HG03571 (cell line): ENCODE data around the gene TMX4.
"Not testable (repeated sequence)": the region's sequence is repeated elsewhere in the genome, so short reads cannot be mapped to it uniquely, and the experiment has no call there.

Source experiments
- ATAC-seq: cut with Tn5 transposase; IDR thresholded peaks from one replicate; pipeline ENCODE4 v1.9.1; 2021; ENCODE audit not compliant: unreplicated experiment

Gene TMX4

GRCh38 chr20:7974785-7975435, 44.7 kb downstream of the TMX4 start:
- no peak for ATAC-seq

DNA sequence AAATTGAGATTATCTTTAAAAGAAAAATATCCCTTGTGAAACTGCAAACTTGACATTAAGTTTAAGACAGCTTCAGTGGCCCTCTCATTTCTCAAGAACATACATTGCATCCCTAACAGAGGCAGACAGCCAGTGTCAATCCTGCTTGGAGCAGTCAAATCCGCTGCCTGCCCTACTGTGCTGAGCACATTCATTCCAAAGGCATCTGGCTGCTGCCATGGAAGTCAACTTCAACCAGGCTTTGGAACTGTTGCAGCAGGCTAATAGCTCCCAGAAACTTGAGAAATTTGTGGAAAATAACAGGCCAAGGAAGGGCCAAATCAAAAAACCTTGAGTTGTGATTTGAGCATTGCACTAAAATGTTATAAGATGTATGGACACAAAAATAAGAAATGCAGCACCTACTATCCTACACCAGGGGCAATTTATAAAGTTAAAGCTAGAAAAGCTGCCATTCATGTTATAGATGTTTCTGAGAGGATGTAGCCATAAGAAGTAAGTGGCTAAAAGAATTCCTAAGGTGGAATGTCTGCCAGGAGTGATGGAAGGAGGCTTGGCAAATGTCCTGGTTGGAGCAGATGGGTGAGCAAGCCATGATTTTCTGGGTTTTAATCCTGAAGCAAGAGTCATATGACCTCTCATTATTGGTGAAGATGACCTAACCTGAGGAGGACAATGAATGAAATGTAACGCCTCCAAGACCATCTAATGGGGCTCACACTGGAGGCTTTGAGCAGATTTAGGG, 47.9 kb downstream of the TMX4 start:
- no peak for ATAC-seq

- ATAC-seq: no peak
Measured at GRCh38 chr20:7967199-7967844, 52.2 kb downstream of the TMX4 start.

DNA sequence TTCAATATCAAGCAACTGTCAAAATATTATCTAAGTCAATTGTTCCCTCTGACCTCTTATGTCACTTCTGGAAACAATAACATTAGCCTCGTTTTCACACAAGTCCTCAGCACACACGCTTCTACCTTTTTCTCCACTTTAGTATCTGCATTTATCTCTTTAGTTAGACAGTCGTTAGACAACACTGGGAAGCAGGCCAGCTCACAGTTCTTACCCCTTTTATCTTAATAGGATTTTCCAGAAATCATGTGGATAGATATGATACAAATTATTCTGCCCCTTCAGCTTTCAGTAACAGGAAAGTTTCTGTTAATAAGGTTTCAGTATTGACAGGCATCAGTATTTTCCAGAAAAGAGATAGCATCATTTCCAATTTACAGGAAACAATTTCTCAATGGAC, 53.4 kb downstream of the TMX4 start:
- no peak for ATAC-seq

DNA sequence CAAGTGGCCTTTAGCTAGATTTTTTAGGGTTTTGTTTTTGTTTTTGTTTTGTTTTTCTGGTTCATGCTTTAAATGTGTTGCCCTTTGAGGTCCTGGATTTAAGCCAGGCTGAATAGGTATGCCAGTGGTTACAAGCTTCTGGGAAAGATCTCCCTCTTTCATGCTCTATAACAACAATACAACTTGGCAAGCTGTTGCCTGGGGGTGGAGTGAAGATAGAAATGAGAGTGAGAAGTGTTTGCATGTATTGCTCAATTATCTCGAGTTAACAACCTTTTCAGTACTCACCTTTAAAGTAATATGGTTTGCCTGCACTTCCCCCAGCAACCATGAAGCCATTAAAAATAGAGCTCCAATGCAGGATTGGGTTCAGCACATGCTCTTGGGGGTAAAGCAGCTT, 60.1 kb downstream of the TMX4 start:
- no peak for ATAC-seq

GRCh38 chr20:7956561-7956960, 63.0 kb downstream of the TMX4 start:
- ATAC-seq: not testable (repeated sequence)

DNA sequence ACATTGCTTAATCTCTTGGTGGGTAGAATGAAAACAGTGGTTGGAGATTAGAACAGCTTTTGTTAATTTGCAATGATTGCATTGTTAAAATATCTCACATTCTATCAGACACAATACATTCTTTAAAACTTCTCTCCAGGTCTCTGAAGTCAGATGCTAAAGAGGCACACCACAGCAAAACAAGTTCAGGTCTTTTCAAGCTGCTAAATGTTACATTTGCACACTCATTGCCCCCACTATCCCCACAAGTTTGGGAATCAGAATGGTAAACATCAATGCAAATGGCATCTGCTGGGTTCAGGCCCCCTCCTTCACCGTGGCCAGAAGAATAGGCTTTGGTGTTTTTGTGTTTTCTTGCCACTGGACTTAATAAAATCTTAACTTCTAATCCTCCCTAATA, 69.2 kb downstream of the TMX4 start:
- no peak for ATAC-seq

DNA sequence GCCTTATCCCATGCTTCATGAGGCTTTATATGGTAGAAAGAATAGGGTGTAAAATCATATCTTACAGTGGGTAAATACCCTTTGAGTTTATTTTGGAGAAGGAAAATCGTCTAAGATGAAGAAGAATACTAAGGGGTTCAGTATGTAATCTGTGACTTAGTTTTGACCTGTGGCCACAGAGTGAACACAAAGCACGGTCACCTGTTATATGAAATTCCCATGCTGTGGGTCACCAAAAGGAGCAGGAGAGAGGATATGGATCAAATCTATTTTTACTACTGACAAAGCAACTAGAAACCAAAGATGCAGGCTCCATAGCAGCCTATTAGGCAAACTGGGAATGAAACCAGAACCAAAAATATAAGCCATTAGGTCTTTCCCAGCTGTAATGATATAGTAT, 75.7 kb downstream of the TMX4 start:
- no peak for ATAC-seq

GRCh38 chr20:7940341-7940740, 79.2 kb downstream of the TMX4 start, which contains the start of gene HAO1:
TSS of gene HAO1 (minus strand) at chr20:7940458. CDS start at chr20:7940422, 36 bp downstream.
- no peak for ATAC-seq

- ATAC-seq: no peak
Measured at GRCh38 chr20:7939663-7940062, 79.9 kb downstream of the TMX4 start.

- no peak for ATAC-seq
Measured at GRCh38 chr20:7938058-7938457, 81.5 kb downstream of the TMX4 start.

- ATAC-seq: no peak
Measured at GRCh38 chr20:7937328-7937727, 82.2 kb downstream of the TMX4 start.

DNA sequence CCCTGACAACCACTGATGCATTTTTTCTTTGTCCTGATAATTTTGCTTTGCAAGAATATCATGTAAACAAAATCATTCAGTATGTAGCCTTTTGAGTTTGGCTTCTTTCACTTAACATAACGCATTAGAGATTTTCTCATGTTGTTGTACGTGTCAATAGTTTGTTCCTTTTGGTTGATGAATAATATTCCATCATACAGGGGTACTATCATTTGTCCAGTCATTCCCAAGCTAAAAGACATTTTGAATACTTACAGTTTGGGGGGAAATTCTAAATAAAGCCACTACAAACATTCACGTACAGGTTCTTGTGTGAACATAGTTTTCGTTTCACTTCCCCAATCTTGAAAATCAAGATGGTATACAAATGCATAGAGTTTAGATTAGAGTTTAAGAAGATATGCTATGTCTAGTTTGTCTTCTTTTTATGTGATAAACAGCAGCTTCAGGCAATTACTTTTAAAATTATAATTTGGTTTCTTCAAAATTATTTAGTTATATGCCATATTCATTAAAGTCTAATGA, 84.5 kb downstream of the TMX4 start:
- no peak for ATAC-seq

DNA sequence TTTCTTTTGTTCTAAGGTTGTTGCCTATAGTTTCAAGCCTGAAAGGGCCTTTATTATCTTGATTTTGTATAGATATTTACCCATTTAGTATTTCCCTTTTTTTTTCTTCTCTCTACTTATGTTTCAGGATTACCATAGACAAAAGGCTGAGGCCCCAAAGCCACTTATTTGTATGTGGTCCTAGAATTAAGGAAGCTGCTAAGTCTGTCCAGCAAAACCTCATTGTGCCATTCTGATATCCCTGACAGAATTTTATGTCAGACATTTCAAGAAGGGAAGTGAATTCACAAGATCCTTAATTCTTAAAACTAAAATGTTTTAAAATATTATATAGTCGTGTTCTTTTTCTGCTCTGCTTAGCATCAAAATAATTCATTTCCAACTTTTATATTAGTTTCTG, 86.2 kb downstream of the TMX4 start:
- no peak for ATAC-seq

- ATAC-seq: no peak
Measured at GRCh38 chr20:7930343-7930742, 89.2 kb downstream of the TMX4 start.
